ENCODE measurements around the gene NR4A1.

DNA sequence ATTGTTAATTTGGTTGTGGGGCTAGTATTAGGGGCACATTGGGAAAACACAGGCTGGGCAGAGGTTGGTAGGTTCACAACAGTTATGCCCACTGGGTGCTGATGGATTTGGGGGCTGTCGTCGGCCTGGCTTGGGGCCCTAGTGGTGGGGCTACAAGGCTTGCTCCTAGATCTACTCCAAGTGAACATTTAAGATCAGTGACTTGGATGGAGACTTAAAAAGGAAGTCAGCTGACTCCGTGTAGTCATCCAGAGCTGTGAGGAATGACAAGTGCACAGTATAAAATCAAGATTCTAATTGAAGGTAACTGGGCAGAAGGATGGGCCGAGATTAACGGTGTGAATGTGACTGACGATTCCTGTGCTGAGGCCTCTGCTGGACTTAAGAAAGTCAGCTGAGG, 12.8 kb upstream of the NR4A1 start:
- TF ChIP-seq POLR2AphosphoS5 (IDR thresholded peaks at IDR 0.05; ENCODE audit: low read depth, low read length) = no peak
- TF ChIP-seq, protein P1, sequence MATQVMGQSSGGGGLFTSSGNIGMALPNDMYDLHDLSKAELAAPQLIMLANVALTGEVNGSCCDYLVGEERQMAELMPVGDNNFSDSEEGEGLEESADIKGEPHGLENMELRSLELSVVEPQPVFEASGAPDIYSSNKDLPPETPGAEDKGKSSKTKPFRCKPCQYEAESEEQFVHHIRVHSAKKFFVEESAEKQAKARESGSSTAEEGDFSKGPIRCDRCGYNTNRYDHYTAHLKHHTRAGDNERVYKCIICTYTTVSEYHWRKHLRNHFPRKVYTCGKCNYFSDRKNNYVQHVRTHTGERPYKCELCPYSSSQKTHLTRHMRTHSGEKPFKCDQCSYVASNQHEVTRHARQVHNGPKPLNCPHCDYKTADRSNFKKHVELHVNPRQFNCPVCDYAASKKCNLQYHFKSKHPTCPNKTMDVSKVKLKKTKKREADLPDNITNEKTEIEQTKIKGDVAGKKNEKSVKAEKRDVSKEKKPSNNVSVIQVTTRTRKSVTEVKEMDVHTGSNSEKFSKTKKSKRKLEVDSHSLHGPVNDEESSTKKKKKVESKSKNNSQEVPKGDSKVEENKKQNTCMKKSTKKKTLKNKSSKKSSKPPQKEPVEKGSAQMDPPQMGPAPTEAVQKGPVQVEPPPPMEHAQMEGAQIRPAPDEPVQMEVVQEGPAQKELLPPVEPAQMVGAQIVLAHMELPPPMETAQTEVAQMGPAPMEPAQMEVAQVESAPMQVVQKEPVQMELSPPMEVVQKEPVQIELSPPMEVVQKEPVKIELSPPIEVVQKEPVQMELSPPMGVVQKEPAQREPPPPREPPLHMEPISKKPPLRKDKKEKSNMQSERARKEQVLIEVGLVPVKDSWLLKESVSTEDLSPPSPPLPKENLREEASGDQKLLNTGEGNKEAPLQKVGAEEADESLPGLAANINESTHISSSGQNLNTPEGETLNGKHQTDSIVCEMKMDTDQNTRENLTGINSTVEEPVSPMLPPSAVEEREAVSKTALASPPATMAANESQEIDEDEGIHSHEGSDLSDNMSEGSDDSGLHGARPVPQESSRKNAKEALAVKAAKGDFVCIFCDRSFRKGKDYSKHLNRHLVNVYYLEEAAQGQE (IDR thresholded peaks at IDR 0.05; ENCODE audit: insufficient read depth in 1 of 2, low read depth in 2 of 2, low read length in 2 of 2) = no peak
- no peak for TF ChIP-seq SIN3A (IDR thresholded peaks at IDR 0.05; ENCODE audit: borderline replicate concordance, insufficient read depth, low read length)
- no peak for TF ChIP-seq TAF1 (IDR thresholded peaks at IDR 0.05; ENCODE audit: borderline replicate concordance, insufficient read depth, low read length)

Measured in PFSK-1 (cell line).